ENCODE data around the gene MADCAM1.

GRCh38 chr19:543910-544608 is 47.8 kb downstream of the MADCAM1 start, which contains the start of gene GZMM:
- TF ChIP-seq POLR2A (IDR thresholded peaks at IDR 0.05) (no peak), CTCF (IDR thresholded peaks at IDR 0.05) (no peak), POLR2AphosphoS5 (IDR thresholded peaks at IDR 0.05) (no peak)
